B cell (primary cell): ENCODE results near the gene TWNK. TPM values are rescaled to one million over a fixed set of nuclear protein-coding genes. Genes with fewer than 3 reads are reported as not detected.

Experiments
- ATAC-seq: fragments of 200-7000 bp; cut with Tn5 transposase; one replicate; pipeline ENCODE4 v1.10.0; 2021; ENCODE audit warnings: low read depth, mild to moderate bottlenecking, moderate number of reproducible peaks, moderate library complexity
- CTCF ChIA-PET: fragments of 350-600 bp; sonication (Branson Sonifier 250); formaldehyde crosslinking; loops from one replicate; lab custom pipeline; 2021; ENCODE audit warnings: antibody characterized with exemption, inconsistent platforms; lab: Charles Lee
- POLR2A ChIA-PET: fragments of 350-600 bp; sonication (Branson Sonifier 250); formaldehyde crosslinking; loops from one replicate; lab custom pipeline; 2021; ENCODE audit warnings: antibody characterized with exemption; lab: Charles Lee
- DNase-seq: peaks from one replicate; pipeline ENCODE4 v3.0.0; 2013
- H2AFZ ChIP-seq: 2 replicates; pipeline ENCODE4 v1.6.1; 2012; ENCODE audit warnings: mild to moderate bottlenecking, low read depth, low read length; ENCODE audit not compliant: insufficient read depth, poor library complexity, severe bottlenecking
- H3K27ac ChIP-seq, 2 donors: 1 replicate in 1 of 2; 2 replicates in 1 of 2; pipeline ENCODE4 v1.5.1; 2012 to 2013; ENCODE audit warnings: low read length in 2 of 2, mild to moderate bottlenecking in 2 of 2, moderate library complexity in 1 of 2
- H3K27me3 ChIP-seq, 4 experiments: fragments of 200-600 bp in 1 of 4; sonication (generic) in 1 of 4; replicated peaks in 1 of 4; 1 replicate in 2 of 4; 2 replicates in 2 of 4; pipeline versions ENCODE4 v1.6.1 to v1.7.0; 2013 to 2016; ENCODE audit warnings: low read length in 3 of 4, mild to moderate bottlenecking in 2 of 4, mixed read lengths in 1 of 4, moderate library complexity in 1 of 4; ENCODE audit not compliant: insufficient read depth in 4 of 4, control insufficient read depth in 3 of 4; ENCODE audit errors: control extremely low read depth in 1 of 4
- H3K36me3 ChIP-seq, 2 experiments: replicated peaks in 1 of 2; 1 replicate in 1 of 2; 2 replicates in 1 of 2; pipeline versions ENCODE4 v1.6.1 to v1.7.1; 2013; ENCODE audit warnings: low read length in 1 of 2; ENCODE audit not compliant: insufficient read depth in 2 of 2, control insufficient read depth in 1 of 2; ENCODE audit errors: control extremely low read depth in 1 of 2, extremely low read depth in 1 of 2
- H3K4me1 ChIP-seq, 2 donors: fragments of 200-600 bp in 1 of 2; sonication (generic) in 1 of 2; 1 replicate in 1 of 2; 2 replicates in 1 of 2; pipeline versions ENCODE4 v1.5.1 to v1.6.1; 2013 to 2017; ENCODE audit warnings: low read length in 2 of 2; ENCODE audit not compliant: control insufficient read depth in 2 of 2, insufficient read depth in 2 of 2
- H3K4me2 ChIP-seq: replicated peaks from 2 replicates; pipeline ENCODE3; 2012; ENCODE audit warnings: mild to moderate bottlenecking, low read depth, low read length; ENCODE audit not compliant: poor library complexity, severe bottlenecking
- H3K4me3 ChIP-seq, 5 experiments: fragments of 200-600 bp in 1 of 5; sonication (generic) in 1 of 5; 1 replicate in 3 of 5; 2 replicates in 2 of 5; pipeline versions ENCODE4 v1.5.1 to v1.7.0; 2011 to 2016; ENCODE audit warnings: low read length in 4 of 5, mild to moderate bottlenecking in 4 of 5, low read depth in 2 of 5, control low read depth in 1 of 5, moderate library complexity in 1 of 5; ENCODE audit not compliant: insufficient read depth in 1 of 5; ENCODE audit errors: control extremely low read depth in 1 of 5, extremely low read depth in 1 of 5
- H3K79me2 ChIP-seq: fragments of 200-600 bp; sonication (generic); one replicate; pipeline ENCODE4 v1.6.0; 2016; ENCODE audit warnings: low read length; ENCODE audit not compliant: control insufficient read depth, insufficient read depth
- H3K9ac ChIP-seq: fragments of 200-600 bp; sonication (generic); 2 replicates; pipeline ENCODE4 v1.6.1; 2017; ENCODE audit warnings: mild to moderate bottlenecking, low read length, moderate library complexity
- H3K9me3 ChIP-seq, 3 donors: one replicate each; pipeline versions ENCODE4 v1.6.1 to v1.7.1; 2013; ENCODE audit warnings: low read length in 2 of 3; ENCODE audit not compliant: control insufficient read depth in 2 of 3, insufficient read depth in 1 of 3; ENCODE audit errors: control extremely low read depth in 1 of 3
- H4K20me1 ChIP-seq: 2 replicates; pipeline ENCODE4 v1.6.0; 2012; ENCODE audit warnings: mild to moderate bottlenecking, low read length; ENCODE audit not compliant: insufficient read depth, control insufficient read depth, poor library complexity, severe bottlenecking
- H3K27ac Mint-ChIP-seq: one replicate; pipeline ENCODE4 v1.8.0; 2021; ENCODE audit warnings: mixed read lengths
- H3K27me3 Mint-ChIP-seq: one replicate; pipeline ENCODE4 v1.8.0; 2021; ENCODE audit warnings: mixed read lengths
- H3K4me1 Mint-ChIP-seq: one replicate; pipeline ENCODE4 v1.8.0; 2021; ENCODE audit warnings: mixed read lengths
- H3K4me3 Mint-ChIP-seq: one replicate; pipeline ENCODE4 v1.8.0; 2021; ENCODE audit warnings: mixed read lengths
- H3K9me3 Mint-ChIP-seq: one replicate; pipeline ENCODE4 v1.8.0; 2022; ENCODE audit warnings: mixed read lengths; ENCODE audit not compliant: insufficient read depth
- EZH2 ChIP-seq: IDR thresholded peaks from 2 replicates; pipeline ENCODE4 v1.6.1; 2012; ENCODE audit warnings: borderline replicate concordance, low read depth, mild to moderate bottlenecking, moderate library complexity, low read length; ENCODE audit not compliant: insufficient read depth, poor library complexity, severe bottlenecking
- WGBS: methylation state at CpG from one replicate; pipeline ENCODE4 v1.1.5; 2013; ENCODE audit warnings: missing lambda C conversion rate; ENCODE audit not compliant: insufficient coverage; 5-methylcytosine and 5-hydroxymethylcytosine counted together
- intact Hi-C: fragments of 100-400 bp; cut with micrococcal nuclease; formaldehyde crosslinking; loops from one replicate; pipeline ENCODE4 v1.10.0; 2022
- polyA plus RNA-seq: library from polyadenylated mRNA; depleted of rRNA; stranded (reverse); fragments of >200 nt; gene quantifications from 2 replicates; pipeline ENCODE4 v1.2.3, GENCODE V29; 2012
- total RNA-seq, 2 donors: library from RNA; stranded (reverse); fragments of 120-200 nt in 1 of 2; gene quantifications; 1 replicate in 1 of 2; 2 replicates in 1 of 2; pipeline versions ENCODE4 v1.2.3 to v1.2.4, GENCODE V29; 2013 to 2022
- TF ChIP-seq, protein P1 (sequence below): fragments of 200-600 bp; IDR thresholded peaks from one replicate; pipeline ENCODE4 v1.8.0; 2022; ENCODE audit warnings: antibody characterized with exemption, mild to moderate bottlenecking

TWNK gene
- total and polyA plus RNA-seq, 2 donors (not counting 1 experiment from before 2014, with no cell fraction given), result 7.2 to 11.8 TPM

DNA sequence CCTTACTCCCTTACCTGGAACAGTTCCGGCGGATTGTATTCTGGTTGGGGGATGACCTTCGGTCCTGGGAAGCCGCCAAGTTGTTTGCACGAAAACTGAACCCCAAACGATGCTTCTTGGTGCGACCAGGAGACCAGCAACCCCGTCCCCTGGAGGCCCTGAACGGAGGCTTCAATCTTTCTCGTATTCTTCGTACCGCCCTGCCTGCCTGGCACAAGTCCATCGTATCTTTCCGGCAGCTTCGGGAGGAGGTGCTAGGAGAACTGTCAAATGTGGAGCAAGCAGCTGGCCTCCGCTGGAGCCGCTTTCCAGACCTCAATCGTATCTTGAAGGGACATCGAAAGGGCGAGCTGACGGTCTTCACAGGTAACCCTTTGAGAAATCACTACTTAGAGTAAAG lies 1.7 kb downstream of the TWNK start:
- no peaks in the 10 kb centered on the region for H3K27me3 Mint-ChIP-seq
- H3K79me2 ChIP-seq, result peaks cover 47% of the 10 kb centered on the region
- H3K27ac Mint-ChIP-seq, result no peak overlapping the region
- H4K20me1 ChIP-seq, result peaks cover 22% of the 10 kb centered on the region
- no peaks in the 10 kb centered on the region for H3K9me3 ChIP-seq
- no peak overlapping the region for H3K4me3 Mint-ChIP-seq
- no peak for TF ChIP-seq EZH2
- TF ChIP-seq, protein P1, sequence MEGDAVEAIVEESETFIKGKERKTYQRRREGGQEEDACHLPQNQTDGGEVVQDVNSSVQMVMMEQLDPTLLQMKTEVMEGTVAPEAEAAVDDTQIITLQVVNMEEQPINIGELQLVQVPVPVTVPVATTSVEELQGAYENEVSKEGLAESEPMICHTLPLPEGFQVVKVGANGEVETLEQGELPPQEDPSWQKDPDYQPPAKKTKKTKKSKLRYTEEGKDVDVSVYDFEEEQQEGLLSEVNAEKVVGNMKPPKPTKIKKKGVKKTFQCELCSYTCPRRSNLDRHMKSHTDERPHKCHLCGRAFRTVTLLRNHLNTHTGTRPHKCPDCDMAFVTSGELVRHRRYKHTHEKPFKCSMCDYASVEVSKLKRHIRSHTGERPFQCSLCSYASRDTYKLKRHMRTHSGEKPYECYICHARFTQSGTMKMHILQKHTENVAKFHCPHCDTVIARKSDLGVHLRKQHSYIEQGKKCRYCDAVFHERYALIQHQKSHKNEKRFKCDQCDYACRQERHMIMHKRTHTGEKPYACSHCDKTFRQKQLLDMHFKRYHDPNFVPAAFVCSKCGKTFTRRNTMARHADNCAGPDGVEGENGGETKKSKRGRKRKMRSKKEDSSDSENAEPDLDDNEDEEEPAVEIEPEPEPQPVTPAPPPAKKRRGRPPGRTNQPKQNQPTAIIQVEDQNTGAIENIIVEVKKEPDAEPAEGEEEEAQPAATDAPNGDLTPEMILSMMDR, result no peak
- no peak for DNase-seq
- H3K27ac ChIP-seq, result no peak overlapping the region
- no peaks in the 10 kb centered on the region for H3K9me3 Mint-ChIP-seq
- H2AFZ ChIP-seq, result no peak overlapping the region
- H3K4me3 ChIP-seq, result no peak overlapping the region
- POLR2A ChIA-PET, result no interaction called here
- H3K9ac ChIP-seq, result no peak overlapping the region
- intact Hi-C loops, result no loop called here
- peaks cover 18 to 28% of the 10 kb centered on the region in 2 donors for H3K4me1 ChIP-seq
- peaks cover 36% of the 10 kb centered on the region for H3K4me1 Mint-ChIP-seq
- ATAC-seq, result no peak
- no peaks in the 10 kb centered on the region for H3K27me3 ChIP-seq
- WGBS, result 97% methylated on average over 16 of the region's 21 CpGs
- peak overlapping the region; percentile 82 for H3K4me2 ChIP-seq
- H3K36me3 ChIP-seq, result peaks cover 0 to 30% of the 10 kb centered on the region in 2 experiments
- CTCF ChIA-PET, result interaction anchor here (0.7 to 5.6 kb wide), 6 partner anchors 8 to 71 kb away, joined by 3 to 49 read pairs (median 6); partner anchors contain the start of gene LZTS2

DNA sequence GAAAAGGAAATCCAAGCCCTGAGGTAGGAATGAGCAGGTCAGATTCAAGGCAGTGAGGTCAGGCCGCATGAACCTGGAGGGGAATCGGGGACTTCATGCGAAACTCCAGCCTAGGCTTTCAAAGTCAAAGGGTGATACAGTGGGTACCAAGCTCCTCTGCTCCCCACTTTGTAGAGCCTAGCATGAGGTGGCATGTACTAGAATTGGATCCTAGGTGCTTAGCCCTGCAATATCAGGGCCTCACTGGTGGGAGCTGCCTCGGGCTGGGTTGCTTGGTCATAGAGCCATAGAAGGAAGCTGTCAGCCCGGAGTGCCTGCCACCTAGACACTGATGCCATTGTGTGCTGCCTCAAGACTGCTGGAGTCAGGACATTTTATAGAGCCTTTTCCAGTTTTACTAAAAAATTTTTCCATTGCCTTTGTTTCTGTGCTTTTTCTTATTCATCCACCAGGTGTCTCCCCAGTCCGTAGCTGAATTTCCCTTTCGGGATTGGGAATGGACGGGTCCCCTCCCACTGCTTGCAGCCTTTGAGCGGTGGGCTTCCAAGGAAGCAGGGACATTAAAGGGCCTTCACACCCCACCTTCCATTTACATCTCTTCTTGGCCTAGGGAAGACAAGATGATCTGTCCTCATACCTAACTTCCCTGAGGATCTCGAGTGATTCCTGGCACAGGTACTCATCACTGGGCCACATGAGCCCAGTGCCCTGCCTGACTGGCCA lies 6.8 kb downstream of the TWNK start:
- Histone ChIP-seq H3K4me1 (peaks cover 14 to 25% of the 10 kb centered on the region in 2 donors), H3K4me3 (no peak overlapping the region), H3K27me3 (no peaks in the 10 kb centered on the region), H3K27ac (no peak overlapping the region), H2AFZ (no peak overlapping the region), H4K20me1 (peaks cover 9% of the 10 kb centered on the region), H3K9me3 (no peaks in the 10 kb centered on the region), H3K36me3 (peaks cover 0 to 30% of the 10 kb centered on the region in 2 experiments), H3K4me2 (no peak overlapping the region), H3K79me2 (peaks cover 15% of the 10 kb centered on the region), H3K9ac (no peak overlapping the region)
- TF ChIP-seq EZH2, result no peak
- TF ChIP-seq, protein P1, result no peak
- DNase-seq, result no peak
- Mint-ChIP-seq H3K27me3 (no peaks in the 10 kb centered on the region), H3K9me3 (no peaks in the 10 kb centered on the region), H3K27ac (peak overlapping the region; percentile 5), H3K4me3 (no peak overlapping the region), H3K4me1 (peaks cover 25% of the 10 kb centered on the region)
- intact Hi-C loops, result no loop called here
- ChIA-PET POLR2A (no interaction called here), CTCF (interaction anchor here (1.8 kb wide), 1 partner anchor 20 kb away, joined by 7 read pairs; no protein-coding TSS in a partner anchor)
- 88% methylated on average over 10 of the region's 10 CpGs for WGBS
- ATAC-seq, result no peak
